Endodermal cell (in vitro differentiated cells): ENCODE data around the gene SOX5. TPM values are rescaled to one million over a fixed set of nuclear protein-coding genes. Genes with fewer than 3 reads are reported as not detected.
"Not testable (repeated sequence)": the region's sequence is repeated elsewhere in the genome, so short reads cannot be mapped to it uniquely, and the experiment has no call there.

ENCODE experiments used
- DNase-seq: peaks from one replicate; pipeline ENCODE4 v3.0.0-alpha.2; 2017
- H3K27ac ChIP-seq: 2 replicates; pipeline ENCODE4 v1.5.1; 2013; ENCODE audit warnings: mild to moderate bottlenecking, low read depth, low read length, moderate library complexity
- H3K27me3 ChIP-seq: 2 replicates; pipeline ENCODE4 v1.6.1; 2013; ENCODE audit warnings: mild to moderate bottlenecking, low read length, moderate library complexity; ENCODE audit not compliant: insufficient read depth, control insufficient read depth, poor library complexity, severe bottlenecking
- H3K36me3 ChIP-seq: 2 replicates; pipeline ENCODE4 v1.7.0; 2013; ENCODE audit warnings: mild to moderate bottlenecking, low read length, moderate library complexity; ENCODE audit not compliant: control insufficient read depth, insufficient read depth
- H3K4me1 ChIP-seq: one replicate; pipeline ENCODE4 v1.7.0; 2013; ENCODE audit warnings: low read length; ENCODE audit not compliant: control insufficient read depth, insufficient read depth
- H3K4me3 ChIP-seq: 2 replicates; pipeline ENCODE4 v1.5.1; 2013; ENCODE audit warnings: mild to moderate bottlenecking, low read length, moderate library complexity
- H3K9ac ChIP-seq: 2 replicates; pipeline ENCODE4 v1.6.1; 2013; ENCODE audit warnings: mild to moderate bottlenecking, low read length, moderate library complexity; ENCODE audit not compliant: poor library complexity, severe bottlenecking; ENCODE audit errors: extremely low read depth
- H3K9me3 ChIP-seq: 2 replicates; pipeline ENCODE4 v1.6.1; 2013; ENCODE audit warnings: mild to moderate bottlenecking, low read length, moderate library complexity; ENCODE audit not compliant: control insufficient read depth
- H3K27ac Mint-ChIP-seq: 2 replicates; pipeline ENCODE4 v1.8.0; 2020; ENCODE audit warnings: mixed read lengths
- H3K27me3 Mint-ChIP-seq: 2 replicates; pipeline ENCODE4 v1.8.0; 2021; ENCODE audit warnings: mild to moderate bottlenecking, mixed read lengths; ENCODE audit not compliant: insufficient read depth
- H3K36me3 Mint-ChIP-seq: 2 replicates; pipeline ENCODE4 v1.8.0; 2020; ENCODE audit warnings: low read depth, mixed read lengths
- H3K4me1 Mint-ChIP-seq: 2 replicates; pipeline ENCODE4 v1.8.0; 2020; ENCODE audit warnings: mixed read lengths
- H3K4me3 Mint-ChIP-seq: 2 replicates; pipeline ENCODE4 v1.8.0; 2020; ENCODE audit warnings: mild to moderate bottlenecking, moderate library complexity, mixed read lengths
- H3K9me3 Mint-ChIP-seq: 2 replicates; pipeline ENCODE4 v1.8.0; 2020; ENCODE audit warnings: mild to moderate bottlenecking, mixed read lengths
- CTCF ChIP-seq: fragments of 200-600 bp; sonication (generic); conservative IDR thresholded peaks from 2 replicates; pipeline ENCODE4 v1.5.0; 2021; ENCODE audit warnings: antibody characterized with exemption, mild to moderate bottlenecking
- whole genome bisulfite sequencing, 2 experiments: methylation state at CpG; one replicate each; pipeline versions ENCODE4 v1.1.5 to v1.1.7; 2013; ENCODE audit warnings: missing lambda C conversion rate in 2 of 2, mixed read lengths in 1 of 2; ENCODE audit not compliant: insufficient coverage in 1 of 2, insufficient read length in 1 of 2; 5-methylcytosine and 5-hydroxymethylcytosine counted together
- total RNA-seq, 2 donors: library from RNA; stranded (reverse); fragmentation: NEBNext Ultra II Directional in 1 of 2; extraction: Animal tissue kit (Norgen Biotek cat#: 25700) in 1 of 2; gene quantifications; 2 replicates in 1 of 2; 3 replicates in 1 of 2; pipeline ENCODE4 v1.2.1, GENCODE V29; 2021

SOX5 gene
- total RNA-seq, 2 donors from 2014 or later, result 6.8 to 30.7 TPM

GRCh38 chr12:23502259-23502658 lies 447.2 kb downstream of the SOX5 start:
- peaks cover 41% of the 10 kb centered on the region for H3K9me3 Mint-ChIP-seq
- 70 to 74% methylated on average over 3 of the region's 3 CpGs for WGBS, 2 experiments

GRCh38 chr12:23495472-23495871 lies 454.0 kb downstream of the SOX5 start:
- Histone ChIP-seq H3K36me3 (no peaks in the 10 kb centered on the region), H3K9me3 (peaks cover 26% of the 10 kb centered on the region), H3K9ac (no peak overlapping the region), H3K27ac (no peak overlapping the region), H3K27me3 (no peaks in the 10 kb centered on the region), H3K4me3 (no peak overlapping the region), H3K4me1 (no peaks in the 10 kb centered on the region)
- 96 to 100% methylated on average over 1 to 2 of the region's 2 CpGs for WGBS, 2 experiments
- no peak overlapping the region for H3K4me3 Mint-ChIP-seq
- H3K27ac Mint-ChIP-seq, result no peak overlapping the region
- H3K27me3 Mint-ChIP-seq, result no peaks in the 10 kb centered on the region
- H3K9me3 Mint-ChIP-seq, result peaks cover 49% of the 10 kb centered on the region
- H3K36me3 Mint-ChIP-seq, result peaks cover 18% of the 10 kb centered on the region
- H3K4me1 Mint-ChIP-seq, result no peaks in the 10 kb centered on the region
- TF ChIP-seq CTCF, result no peak
- DNase-seq, result no peak

More at GRCh38 chr12:23502259-23502658, 447.2 kb downstream of the SOX5 start:
- Histone ChIP-seq H3K36me3 (no peaks in the 10 kb centered on the region), H3K9ac (no peak overlapping the region), H3K4me1 (peaks cover 17% of the 10 kb centered on the region), H3K9me3 (peaks cover 39% of the 10 kb centered on the region), H3K27me3 (no peaks in the 10 kb centered on the region), H3K4me3 (no peak overlapping the region), H3K27ac (no peak overlapping the region)
- no peak overlapping the region for H3K4me3 Mint-ChIP-seq
- peaks cover 35% of the 10 kb centered on the region for H3K4me1 Mint-ChIP-seq
- DNase-seq, result no peak
- TF ChIP-seq CTCF, result no peak
- H3K27ac Mint-ChIP-seq, result peak overlapping the region; percentile 19
- no peaks in the 10 kb centered on the region for H3K27me3 Mint-ChIP-seq
- peaks cover 14% of the 10 kb centered on the region for H3K36me3 Mint-ChIP-seq

- Histone ChIP-seq H3K27me3 (no peaks in the 10 kb centered on the region), H3K4me3 (no peak overlapping the region), H3K9me3 (peaks cover 23% of the 10 kb centered on the region), H3K36me3 (no peaks in the 10 kb centered on the region), H3K4me1 (no peaks in the 10 kb centered on the region), H3K27ac (no peak overlapping the region), H3K9ac (no peak overlapping the region)
- DNase-seq, result no peak
- WGBS, 2 experiments, result 83 to 97% methylated on average over 1 of the region's 1 CpG
- Mint-ChIP-seq H3K4me3 (no peak overlapping the region), H3K9me3 (peaks cover 44% of the 10 kb centered on the region), H3K36me3 (peaks cover 19% of the 10 kb centered on the region), H3K27me3 (no peaks in the 10 kb centered on the region), H3K27ac (no peak overlapping the region), H3K4me1 (no peaks in the 10 kb centered on the region)
- TF ChIP-seq CTCF, result no peak
Observed at GRCh38 chr12:23493672-23494071, 455.8 kb downstream of the SOX5 start.

DNA sequence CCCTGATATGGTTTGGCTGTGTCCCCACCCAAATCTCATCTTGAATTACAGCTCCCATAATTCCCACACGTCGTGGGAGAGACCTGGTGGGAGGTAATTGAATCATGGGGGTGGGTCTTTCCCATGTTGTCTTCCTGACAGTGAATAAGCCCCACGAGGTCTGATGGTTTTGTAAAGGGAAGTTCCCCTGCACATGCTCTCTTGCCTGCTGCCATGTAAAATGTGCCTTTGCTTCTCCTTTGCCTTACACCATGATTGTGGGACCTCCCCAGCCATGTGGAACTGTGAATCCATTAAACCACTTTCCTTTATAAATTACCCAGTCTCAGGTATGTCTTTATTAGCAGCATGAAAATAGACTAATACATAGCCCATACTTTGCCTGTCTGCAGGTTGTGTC lies 458.4 kb downstream of the SOX5 start:
- not testable (repeated sequence) for H3K4me3 Mint-ChIP-seq, H3K27me3 ChIP-seq, H3K9ac ChIP-seq, H3K27ac ChIP-seq, DNase-seq, H3K36me3 ChIP-seq, H3K4me3 ChIP-seq, H3K4me1 ChIP-seq, H3K27ac Mint-ChIP-seq, H3K27me3 Mint-ChIP-seq, H3K4me1 Mint-ChIP-seq
- 80 to 84% methylated on average over 1 to 3 of the region's 3 CpGs for WGBS, 2 experiments
- H3K9me3 ChIP-seq, result peaks cover 15% of the 10 kb centered on the region
- Mint-ChIP-seq H3K36me3 (peaks cover 13% of the 10 kb centered on the region), H3K9me3 (peaks cover 37% of the 10 kb centered on the region)
